KOPT-K1 (cell line): ENCODE measurements around the gene ATPAF1.

Experiments
- H3K27ac ChIP-seq: fragments of 200-600 bp; sonication (generic); 2 replicates; pipeline ENCODE4 v1.5.1; 2016; ENCODE audit warnings: antibody characterized with exemption, mild to moderate bottlenecking, low read depth, low read length; ENCODE audit not compliant: poor library complexity, severe bottlenecking
- H3K36me3 ChIP-seq: fragments of 200-600 bp; sonication (generic); 2 replicates; pipeline ENCODE4 v1.5.1; 2017; ENCODE audit warnings: antibody characterized with exemption, mild to moderate bottlenecking, low read length, moderate library complexity; ENCODE audit not compliant: insufficient read depth
- H3K9me3 ChIP-seq: fragments of 200-600 bp; sonication (generic); 2 replicates; pipeline ENCODE4 v1.5.1; 2017; ENCODE audit warnings: antibody characterized with exemption, low read length, mild to moderate bottlenecking; ENCODE audit not compliant: insufficient read depth, poor library complexity, severe bottlenecking

The ATPAF1 gene

GRCh38 chr1:46618754-46619415 lies 49.3 kb downstream of the ATPAF1 start:
- Histone ChIP-seq H3K9me3 (no peaks in the 10 kb centered on the region), H3K36me3 (no peaks in the 10 kb centered on the region), H3K27ac (no peak overlapping the region)

- H3K36me3 ChIP-seq, result no peaks in the 10 kb centered on the region
- no peak overlapping the region for H3K27ac ChIP-seq
Measured at GRCh38 chr1:46617833-46618232, 50.3 kb downstream of the ATPAF1 start.

GRCh38 chr1:46617108-46617800 lies 50.9 kb downstream of the ATPAF1 start:
- Histone ChIP-seq H3K27ac (no peak overlapping the region), H3K9me3 (no peaks in the 10 kb centered on the region), H3K36me3 (no peaks in the 10 kb centered on the region)

More at GRCh38 chr1:46617833-46618232, 50.3 kb downstream of the ATPAF1 start:
- H3K9me3 ChIP-seq, result no peaks in the 10 kb centered on the region

GRCh38 chr1:46616277-46617107 lies 51.7 kb downstream of the ATPAF1 start, which contains the start of gene MOB3C:
Gene MOB3C (minus strand): TSS chr1:46616811. CDS start chr1:46613321, 3,490 bp downstream.
- Histone ChIP-seq H3K36me3 (no peaks in the 10 kb centered on the region), H3K27ac (peak within 1 kb of the TSS; percentile 48), H3K9me3 (no peaks in the 10 kb centered on the region)

- Histone ChIP-seq H3K36me3 (no peaks in the 10 kb centered on the region), H3K9me3 (no peaks in the 10 kb centered on the region), H3K27ac (peak overlapping the region; percentile 48)
Measured at GRCh38 chr1:46615735-46616134, 52.4 kb downstream of the ATPAF1 start.

- H3K27ac ChIP-seq, result no peak overlapping the region
- H3K36me3 ChIP-seq, result no peaks in the 10 kb centered on the region
- H3K9me3 ChIP-seq, result no peaks in the 10 kb centered on the region
Measured at GRCh38 chr1:46615088-46615487, 53.1 kb downstream of the ATPAF1 start.

GRCh38 chr1:46614604-46614984 lies 53.6 kb downstream of the ATPAF1 start:
- Histone ChIP-seq H3K27ac (no peak overlapping the region), H3K9me3 (no peaks in the 10 kb centered on the region), H3K36me3 (no peaks in the 10 kb centered on the region)

- H3K27ac ChIP-seq, result peak overlapping the region; percentile 6
- no peaks in the 10 kb centered on the region for H3K9me3 ChIP-seq
- H3K36me3 ChIP-seq, result no peaks in the 10 kb centered on the region
Measured at GRCh38 chr1:46613661-46614603, 54.2 kb downstream of the ATPAF1 start.

GRCh38 chr1:46612937-46613660 lies 55.1 kb downstream of the ATPAF1 start:
- peak overlapping the region; percentile 6 for H3K27ac ChIP-seq
- no peaks in the 10 kb centered on the region for H3K9me3 ChIP-seq
- no peaks in the 10 kb centered on the region for H3K36me3 ChIP-seq

- Histone ChIP-seq H3K9me3 (no peaks in the 10 kb centered on the region), H3K27ac (no peak overlapping the region), H3K36me3 (no peaks in the 10 kb centered on the region)
Measured at GRCh38 chr1:46611691-46612221, 56.4 kb downstream of the ATPAF1 start.

- Histone ChIP-seq H3K36me3 (no peaks in the 10 kb centered on the region), H3K27ac (no peak overlapping the region), H3K9me3 (no peaks in the 10 kb centered on the region)
Measured at GRCh38 chr1:46607345-46608130, 60.6 kb downstream of the ATPAF1 start.

GRCh38 chr1:46606255-46606965 lies 61.8 kb downstream of the ATPAF1 start:
- no peak overlapping the region for H3K27ac ChIP-seq
- H3K9me3 ChIP-seq, result no peaks in the 10 kb centered on the region
- no peaks in the 10 kb centered on the region for H3K36me3 ChIP-seq

GRCh38 chr1:46605232-46605631 lies 62.9 kb downstream of the ATPAF1 start:
- H3K9me3 ChIP-seq, result no peaks in the 10 kb centered on the region
- H3K27ac ChIP-seq, result no peak overlapping the region
- no peaks in the 10 kb centered on the region for H3K36me3 ChIP-seq
